Testis (tissue), 2 donors: ENCODE data around the gene CPNE7.

Experiments
- CTCF ChIP-seq, 3 experiments: fragments of 450-650 bp in 2 of 3; fragments of 200-600 bp in 1 of 3; sonication (generic) in 1 of 3; IDR thresholded peaks; one replicate each; pipeline ENCODE4 v1.5.1; 2016 to 2019; ENCODE audit warnings: antibody characterized with exemption in 3 of 3, mild to moderate bottlenecking in 2 of 3, moderate library complexity in 1 of 3
- POLR2A ChIP-seq: fragments of 450-650 bp; IDR thresholded peaks from one replicate; pipeline ENCODE4 v1.6.1; 2017; ENCODE audit warnings: antibody characterized with exemption, mild to moderate bottlenecking, moderate library complexity

GRCh38 chr16:89577055-89577759 lies 1.6 kb downstream of the CPNE7 start:
- TF ChIP-seq CTCF (IDR thresholded peaks at IDR 0.05) (no peak), POLR2A (no peak)
